Stimulated activated CD4-positive, alpha-beta T cell treated with anti-CD3 and anti-CD28 coated beads, Interleukin-2, amount 100 ng/mL, for 48 hours (primary cell): ENCODE results near the gene LDLR.
"Not testable (repeated sequence)": the region's sequence is repeated elsewhere in the genome, so short reads cannot be mapped to it uniquely, and the experiment has no call there.

ENCODE experiments used
- DNase-seq, 2 donors: peaks; one replicate each; pipeline ENCODE4 v3.0.0-alpha.2; 2020

LDLR gene

DNA sequence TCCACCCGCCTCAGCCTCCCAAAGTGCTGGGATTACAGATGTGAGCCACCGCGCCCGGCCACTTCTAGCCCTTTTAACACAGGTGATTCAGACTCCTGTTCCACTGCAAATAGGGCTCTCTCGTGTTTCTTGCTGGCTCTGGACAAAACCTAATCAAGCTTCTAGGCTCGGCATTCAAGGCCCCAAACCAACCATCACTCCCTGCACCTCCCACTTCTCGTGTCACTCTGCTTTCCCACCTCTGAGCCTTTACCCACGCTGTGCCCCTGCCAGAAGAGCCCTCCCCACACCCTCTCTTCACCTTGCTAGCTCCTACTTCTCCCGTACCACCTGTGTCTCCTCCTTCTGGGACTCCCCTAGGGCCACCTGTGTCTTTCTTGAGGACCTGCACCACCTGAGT is 88.3 kb downstream of the LDLR start:
- no peak for DNase-seq

GRCh38 chr19:11179145-11179465 is 89.8 kb downstream of the LDLR start:
- not testable (repeated sequence) for DNase-seq

DNA sequence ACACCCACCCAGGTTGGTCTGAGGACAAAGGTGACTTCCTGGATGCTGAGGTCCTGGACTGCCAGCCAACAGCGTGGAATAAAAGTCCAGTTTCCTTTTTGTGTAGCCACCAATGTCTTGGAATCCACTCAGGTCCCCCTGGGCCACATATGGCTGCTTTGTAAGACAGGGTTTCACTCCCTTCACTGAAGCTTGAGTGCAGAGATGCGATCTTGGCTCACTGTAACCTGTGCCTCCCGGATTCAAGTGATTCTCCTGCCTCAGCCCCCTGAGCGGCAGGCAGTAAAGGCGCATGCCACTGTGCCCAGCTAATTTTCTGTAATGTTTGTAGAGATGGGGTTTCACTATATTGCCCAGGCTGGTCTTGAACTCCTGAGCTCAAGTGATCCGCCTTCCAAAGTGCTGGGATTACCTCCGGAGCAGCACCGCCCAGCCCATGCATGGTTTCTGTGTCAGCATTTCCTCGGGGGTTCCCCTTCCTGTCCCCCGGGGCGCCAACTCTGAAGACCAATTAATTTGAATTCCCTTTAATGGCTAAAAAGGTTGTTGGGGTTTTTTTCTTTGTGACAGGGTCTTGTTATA is 90.5 kb downstream of the LDLR start:
- no peak for DNase-seq

DNA sequence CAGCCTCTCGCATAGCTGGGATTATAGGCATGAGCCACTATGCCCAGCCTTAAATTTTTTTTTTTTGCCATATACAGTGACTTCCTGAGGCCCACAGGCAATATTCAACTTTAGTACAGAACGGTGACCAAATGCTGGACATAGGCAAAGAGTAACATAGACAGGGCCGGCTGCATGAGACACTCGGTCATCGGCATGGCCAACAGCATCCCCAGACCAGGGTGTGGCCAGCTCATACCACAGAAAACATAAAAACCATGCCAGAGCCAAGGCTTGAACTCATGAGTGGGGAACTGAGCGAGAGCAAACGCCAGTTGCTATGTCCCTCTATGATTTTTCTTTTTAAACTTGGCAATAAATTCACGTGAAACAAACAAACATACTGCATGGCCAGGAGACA is 91.1 kb downstream of the LDLR start:
- no peak for DNase-seq

DNA sequence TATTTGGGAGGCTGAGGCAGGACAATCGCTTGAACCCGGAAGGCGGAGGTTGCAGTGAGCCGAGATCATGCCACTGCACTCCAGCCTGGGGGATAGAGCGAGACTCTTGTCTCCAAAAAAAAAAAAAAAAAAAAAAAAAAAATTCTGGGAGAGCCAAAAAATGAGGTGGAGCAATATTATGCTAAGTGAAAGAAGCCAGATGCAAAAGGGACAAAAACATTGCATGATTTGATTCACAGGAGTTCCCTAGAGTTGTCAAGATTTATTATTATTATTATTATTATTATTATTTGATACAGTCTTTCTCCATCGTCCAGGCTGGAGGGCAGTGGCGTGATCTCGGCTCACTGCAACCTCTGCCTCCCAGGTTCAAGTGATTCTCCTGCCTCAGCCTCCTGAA is 91.7 kb downstream of the LDLR start:
- DNase-seq = not testable (repeated sequence)

GRCh38 chr19:11181488-11181887 is 92.2 kb downstream of the LDLR start:
- no peak for DNase-seq
